HepG2 (cell line): ENCODE data around the gene COA1. TPM values are rescaled to one million over a fixed set of nuclear protein-coding genes. Genes with fewer than 3 reads are reported as not detected.

Experiments used
- ATAC-seq: fragments of 200-7000 bp; cut with Tn5 transposase; 3 replicates; pipeline ENCODE4 v1.9.1; 2020; ENCODE audit warnings: mild to moderate bottlenecking, moderate library complexity
- BruUV-seq: library from RNA; stranded (reverse); fragments of 400-500 nt; replicated peaks from 2 replicates; lab custom pipeline; 2021; lab: Mats Ljungman, UMichigan
- CTCF ChIA-PET: fragments of 300-600 bp; formaldehyde crosslinking; extraction: SDS; loops from one replicate; lab custom pipeline; 2021; ENCODE audit warnings: low total read pairs, inconsistent platforms, low intra/inter-chr PET ratio; lab: Yijun Ruan, JAX
- POLR2A ChIA-PET: fragments of 350-600 bp; sonication (Branson Sonifier 250); formaldehyde crosslinking; loops from one replicate; lab custom pipeline; 2020; ENCODE audit warnings: antibody characterized with exemption, inconsistent platforms; lab: Yijun Ruan, JAX
- DNase-seq: peaks from one replicate; pipeline ENCODE4 v3.0.0-alpha.2; 2015; ENCODE audit warnings: low spot score
- FAIRE-seq: peaks from 3 replicates; lab custom pipeline; 2011; peaks lifted over from hg19 to GRCh38; lab: Jason Lieb, UNC
- H2AFZ ChIP-seq: one replicate; pipeline ENCODE4 v1.6.1; 2011; ENCODE audit warnings: low read length, inconsistent platforms
- H3K27ac ChIP-seq: fragments of 300-600 bp; 3 replicates; pipeline ENCODE4 v1.8.0; 2011; ENCODE audit warnings: mixed run types, mild to moderate bottlenecking, mixed read lengths, low read length, inconsistent platforms; ENCODE audit not compliant: insufficient read depth; ENCODE audit errors: extremely low read length
- H3K27me3 ChIP-seq, 2 experiments: fragments of 200-600 bp in 1 of 2; 2 replicates in 1 of 2; 3 replicates in 1 of 2; pipeline versions ENCODE4 v1.6.0 to v1.8.0; 2011; ENCODE audit warnings: low read length in 2 of 2, mild to moderate bottlenecking in 2 of 2, moderate library complexity in 2 of 2, inconsistent platforms in 1 of 2; ENCODE audit not compliant: insufficient read depth in 2 of 2, control insufficient read depth in 1 of 2
- H3K36me3 ChIP-seq, 2 experiments: fragments of 200-600 bp in 1 of 2; replicated peaks in 1 of 2; 2 replicates in 1 of 2; 3 replicates in 1 of 2; pipeline versions ENCODE4 v1.5.1 to v1.8.0; 2011; ENCODE audit warnings: low read length in 2 of 2, inconsistent platforms in 1 of 2; ENCODE audit not compliant: insufficient read depth in 2 of 2, control insufficient read depth in 1 of 2
- H3K4me1 ChIP-seq: 2 replicates; pipeline ENCODE4 v1.5.1; 2012; ENCODE audit warnings: low read length, inconsistent platforms; ENCODE audit not compliant: insufficient read depth
- H3K4me2 ChIP-seq: 2 replicates; pipeline ENCODE4 v1.6.0; 2011; ENCODE audit warnings: low read depth, low read length, inconsistent platforms
- H3K4me3 ChIP-seq, 3 experiments: fragments of 200-600 bp in 1 of 3; sonication (generic), shearing (Covaris generic) in 1 of 3; replicated peaks in 1 of 3; 2 replicates each; pipeline ENCODE4 v1.5.1; 2011 to 2016; ENCODE audit warnings: low read length in 3 of 3, inconsistent platforms in 2 of 3, low read depth in 2 of 3, mild to moderate bottlenecking in 2 of 3, control low read depth in 1 of 3, mixed read lengths in 1 of 3; ENCODE audit not compliant: insufficient read depth in 1 of 3
- H3K79me2 ChIP-seq: one replicate; pipeline ENCODE4 v1.6.1; 2011; ENCODE audit warnings: low read length, inconsistent platforms; ENCODE audit not compliant: insufficient read depth
- H3K9ac ChIP-seq: 2 replicates; pipeline ENCODE4 v1.6.0; 2011; ENCODE audit warnings: mild to moderate bottlenecking, low read depth, low read length, inconsistent platforms; ENCODE audit not compliant: insufficient read depth
- H3K9me3 ChIP-seq: 2 replicates; pipeline ENCODE4 v1.5.1; 2012; ENCODE audit warnings: mild to moderate bottlenecking, low read length
- H4K20me1 ChIP-seq: 2 replicates; pipeline ENCODE4 v1.6.0; 2011; ENCODE audit warnings: inconsistent platforms, mild to moderate bottlenecking, low read length, moderate library complexity; ENCODE audit not compliant: insufficient read depth
- CBX1 ChIP-seq: IDR thresholded peaks from one replicate; pipeline ENCODE4 v1.6.1; 2016; ENCODE audit warnings: antibody characterized with exemption, low read depth
- ISL2 ChIP-seq: sonication (generic); formaldehyde crosslinking; IDR thresholded peaks from 2 replicates; pipeline ENCODE4 v1.5.0; 2020; ENCODE audit warnings: missing genetic modification reagents
- NFYB ChIP-seq: sonication (generic); formaldehyde crosslinking; IDR thresholded peaks from 2 replicates; pipeline ENCODE4 v1.4.0; 2020; ENCODE audit warnings: missing genetic modification reagents
- PCBP2 ChIP-seq: fragments of 200-400 bp; formaldehyde crosslinking; optimal IDR thresholded peaks from 2 replicates; pipeline ENCODE3; 2018; ENCODE audit warnings: low read length, low read depth; ENCODE audit not compliant: poor library complexity, severe bottlenecking
- THAP11 ChIP-seq: IDR thresholded peaks from 2 replicates; pipeline ENCODE4 v1.6.1; 2016; ENCODE audit warnings: missing biosample characterization, missing genetic modification reagents
- ZNF10 ChIP-seq: sonication (generic); formaldehyde crosslinking; IDR thresholded peaks from 2 replicates; pipeline ENCODE4 v1.4.0; 2020; ENCODE audit warnings: mild to moderate bottlenecking, low read depth, missing genetic modification reagents, borderline replicate concordance
- ZNF570 ChIP-seq: sonication (generic); formaldehyde crosslinking; IDR thresholded peaks from 2 replicates; pipeline ENCODE4 v1.4.0; 2020; ENCODE audit warnings: mild to moderate bottlenecking, missing genetic modification reagents, borderline replicate concordance
- ZNF782 ChIP-seq: sonication (generic); formaldehyde crosslinking; IDR thresholded peaks from 2 replicates; pipeline ENCODE4 v1.4.0; 2020; ENCODE audit warnings: missing genetic modification reagents, mild to moderate bottlenecking, borderline replicate concordance
- ZSCAN20 ChIP-seq: sonication (generic); formaldehyde crosslinking; IDR thresholded peaks from 2 replicates; pipeline ENCODE4 v1.4.0; 2020; ENCODE audit warnings: missing genetic modification reagents, mild to moderate bottlenecking, borderline replicate concordance
- WGBS: methylation state at CpG from one replicate; pipeline ENCODE4 v1.1.6; 2017; ENCODE audit warnings: low lambda C conversion rate; 5-methylcytosine and 5-hydroxymethylcytosine counted together
- in situ Hi-C: cut with HindIII; loops from 2 replicates; pipeline ENCODE4 v1.10.0; 2017; ENCODE audit warnings: low pct_unique_long_range_greater_than_20kb; ENCODE audit not compliant: extremely low pct_ligation_motif_present
- intact Hi-C: fragments of 100-400 bp; cut with micrococcal nuclease; formaldehyde crosslinking; loops from one replicate; pipeline ENCODE4 v1.10.0; 2022; ENCODE audit not compliant: unreplicated experiment
- polyA plus RNA-seq, 8 experiments: library from polyadenylated mRNA; depleted of rRNA in 3 of 8; stranded (reverse) in 7 of 8; unstranded in 1 of 8; fragments of >200 nt; fragmentation: Illumina TruSeq in 4 of 8; extraction: Trizol in 4 of 8; gene quantifications; 2 replicates each; pipeline versions ENCODE4 v1.2.1 to v1.2.3, GENCODE V29; 2011 to 2016; ENCODE audit warnings: low read depth in 4 of 8, missing spikeins in 1 of 8, mixed read lengths in 1 of 8; ENCODE audit not compliant: insufficient read depth in 1 of 8
- total RNA-seq, 5 experiments: library from RNA; depleted of rRNA; stranded (reverse); fragments of >200 nt; fragmentation: Illumina TruSeq; extraction: Trizol; gene quantifications; 2 replicates each; pipeline ENCODE4 v1.2.3, GENCODE V29; 2016; ENCODE audit warnings: low read depth in 1 of 5
- TF ChIP-seq, protein P1 (sequence below): sonication (generic); formaldehyde crosslinking; conservative IDR thresholded peaks from 2 replicates; pipeline ENCODE4 v1.8.0; 2022; ENCODE audit warnings: missing genetic modification reagents
- TF ChIP-seq, protein P2 (sequence below): sonication (generic); formaldehyde crosslinking; conservative IDR thresholded peaks from 2 replicates; pipeline ENCODE4 v1.4.0; 2020; ENCODE audit warnings: missing genetic modification reagents

The COA1 gene
- total and polyA plus RNA-seq, 2 of the 13 experiments (the other 11 are each of a cell fraction or from before 2014, with no cell fraction given): 33.2 to 65.7 TPM

DNA sequence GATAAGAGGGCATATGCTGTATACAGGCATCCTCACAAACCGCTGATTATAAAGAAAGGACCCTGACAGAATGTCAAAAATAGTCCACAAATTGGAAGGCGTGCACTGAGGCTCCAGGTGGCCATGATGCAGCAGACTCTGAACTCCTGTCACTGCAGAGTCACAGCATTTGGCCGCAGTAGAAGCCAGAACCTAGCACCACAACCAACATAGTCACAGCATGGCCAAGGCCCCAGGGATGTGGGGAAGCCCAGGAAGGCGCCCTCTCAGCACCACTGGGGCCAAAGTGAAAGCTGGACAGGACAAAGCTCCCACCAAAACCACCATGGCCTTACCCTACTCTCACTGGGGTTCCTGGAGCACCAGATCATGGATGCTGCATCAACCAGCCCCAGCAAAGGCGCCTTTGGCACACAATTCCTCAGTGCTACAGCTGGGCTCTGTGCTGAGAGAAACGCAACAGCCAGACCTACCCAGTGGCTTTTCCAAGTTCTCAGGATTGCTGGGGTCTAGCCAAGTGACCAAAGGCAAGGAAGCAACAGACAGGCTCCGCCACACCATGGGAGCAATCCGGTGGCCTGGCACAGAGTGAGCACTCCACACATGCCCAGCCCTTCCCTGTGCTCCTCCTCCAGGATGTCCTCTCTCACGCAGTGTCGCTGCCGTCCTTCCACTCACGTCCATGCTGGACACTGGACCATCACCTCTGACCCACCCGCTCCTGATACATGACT, 86.3 kb downstream of the COA1 start (continued):
- TF ChIP-seq, protein P1, sequence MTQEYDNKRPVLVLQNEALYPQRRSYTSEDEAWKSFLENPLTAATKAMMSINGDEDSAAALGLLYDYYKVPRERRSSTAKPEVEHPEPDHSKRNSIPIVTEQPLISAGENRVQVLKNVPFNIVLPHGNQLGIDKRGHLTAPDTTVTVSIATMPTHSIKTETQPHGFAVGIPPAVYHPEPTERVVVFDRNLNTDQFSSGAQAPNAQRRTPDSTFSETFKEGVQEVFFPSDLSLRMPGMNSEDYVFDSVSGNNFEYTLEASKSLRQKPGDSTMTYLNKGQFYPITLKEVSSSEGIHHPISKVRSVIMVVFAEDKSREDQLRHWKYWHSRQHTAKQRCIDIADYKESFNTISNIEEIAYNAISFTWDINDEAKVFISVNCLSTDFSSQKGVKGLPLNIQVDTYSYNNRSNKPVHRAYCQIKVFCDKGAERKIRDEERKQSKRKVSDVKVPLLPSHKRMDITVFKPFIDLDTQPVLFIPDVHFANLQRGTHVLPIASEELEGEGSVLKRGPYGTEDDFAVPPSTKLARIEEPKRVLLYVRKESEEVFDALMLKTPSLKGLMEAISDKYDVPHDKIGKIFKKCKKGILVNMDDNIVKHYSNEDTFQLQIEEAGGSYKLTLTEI (CRISPR knock-in tag): no peak
- TF ChIP-seq CBX1 (no peak), ZNF782 (CRISPR knock-in tag) (no peak)
- TF ChIP-seq, protein P2, sequence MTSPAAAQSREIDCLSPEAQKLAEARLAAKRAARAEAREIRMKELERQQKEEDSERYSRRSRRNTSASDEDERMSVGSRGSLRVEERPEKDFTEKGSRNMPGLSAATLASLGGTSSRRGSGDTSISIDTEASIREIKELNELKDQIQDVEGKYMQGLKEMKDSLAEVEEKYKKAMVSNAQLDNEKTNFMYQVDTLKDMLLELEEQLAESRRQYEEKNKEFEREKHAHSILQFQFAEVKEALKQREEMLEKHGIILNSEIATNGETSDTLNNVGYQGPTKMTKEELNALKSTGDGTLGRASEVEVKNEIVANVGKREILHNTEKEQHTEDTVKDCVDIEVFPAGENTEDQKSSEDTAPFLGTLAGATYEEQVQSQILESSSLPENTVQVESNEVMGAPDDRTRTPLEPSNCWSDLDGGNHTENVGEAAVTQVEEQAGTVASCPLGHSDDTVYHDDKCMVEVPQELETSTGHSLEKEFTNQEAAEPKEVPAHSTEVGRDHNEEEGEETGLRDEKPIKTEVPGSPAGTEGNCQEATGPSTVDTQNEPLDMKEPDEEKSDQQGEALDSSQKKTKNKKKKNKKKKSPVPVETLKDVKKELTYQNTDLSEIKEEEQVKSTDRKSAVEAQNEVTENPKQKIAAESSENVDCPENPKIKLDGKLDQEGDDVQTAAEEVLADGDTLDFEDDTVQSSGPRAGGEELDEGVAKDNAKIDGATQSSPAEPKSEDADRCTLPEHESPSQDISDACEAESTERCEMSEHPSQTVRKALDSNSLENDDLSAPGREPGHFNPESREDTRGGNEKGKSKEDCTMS (CRISPR knock-in tag): no peak

DNA sequence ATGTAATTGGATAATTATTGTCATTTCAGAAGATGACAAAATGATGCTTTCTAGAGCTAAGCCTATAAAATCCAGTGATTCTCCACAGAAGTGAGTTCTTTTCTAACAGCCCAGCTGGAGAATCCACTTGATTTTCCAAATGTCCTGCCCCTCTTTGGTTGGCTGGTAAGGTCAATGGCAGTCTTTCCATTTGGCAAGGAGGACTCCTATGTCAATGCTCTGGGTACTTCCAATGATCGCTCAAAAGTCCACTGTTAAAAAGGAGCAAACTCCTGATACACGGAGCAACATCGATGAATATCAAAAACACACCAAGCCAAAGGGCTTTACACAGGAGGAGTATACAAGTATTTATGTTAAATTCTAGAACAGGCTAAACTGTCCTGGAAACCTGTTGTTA, 88.6 kb downstream of the COA1 start:
- WGBS: 96% methylated on average over 3 of the region's 3 CpGs
- BruUV-seq: no TSS peak
- ChIA-PET CTCF (no interaction called here), POLR2A (interaction anchor here (0.7 to 1.8 kb wide), 2 partner anchors 58 to 194 kb away, joined by 3 to 17 read pairs; partner anchors contain the start of gene STK17A)
- no peaks in the 10 kb centered on the region for H3K27me3 ChIP-seq
- ATAC-seq (no peak), DNase-seq (no peak), FAIRE-seq (no peak)
- peaks cover 64% of the 10 kb centered on the region for H3K4me1 ChIP-seq
- no peak overlapping the region for H3K4me2 ChIP-seq
- in situ Hi-C loops: loop anchor here (10.0 kb wide), 1 partner anchor 54 kb away; no protein-coding TSS in a partner anchor
- H3K36me3 ChIP-seq: peaks cover 16 to 45% of the 10 kb centered on the region in 2 experiments; a peak in 4 of 5 replicates
- no peaks in the 10 kb centered on the region for H3K9me3 ChIP-seq
- intact Hi-C loops: loop anchor here (2.0 to 5.0 kb wide), 3 partner anchors 18 to 62 kb away; partner anchors contain the start of gene STK17A
- peak overlapping the region; percentile 97 for H3K27ac ChIP-seq
- TF ChIP-seq NFYB (CRISPR knock-in tag) (no peak), PCBP2 (no peak), ZSCAN20 (CRISPR knock-in tag) (no peak), THAP11 (CRISPR knock-in tag) (no peak), ISL2 (CRISPR knock-in tag) (no peak), ZNF10 (CRISPR knock-in tag) (no peak), ZNF570 (CRISPR knock-in tag) (no peak)
- H3K79me2 ChIP-seq: peaks cover 3% of the 10 kb centered on the region
- H4K20me1 ChIP-seq: no peaks in the 10 kb centered on the region
- no peak overlapping the region for H2AFZ ChIP-seq
- H3K4me3 ChIP-seq: no peak overlapping the region
- H3K9ac ChIP-seq: peak overlapping the region; percentile 68
